Stimulated activated CD4-positive, alpha-beta T cell treated with anti-CD3 and anti-CD28 coated beads, Interleukin-2, amount 100 ng/mL, for 24 hours (primary cell): ENCODE measurements around the gene FH.

Experiments
- DNase-seq, 2 donors: peaks; one replicate each; pipeline ENCODE4 v3.0.0-alpha.2; 2020

The FH gene

DNA sequence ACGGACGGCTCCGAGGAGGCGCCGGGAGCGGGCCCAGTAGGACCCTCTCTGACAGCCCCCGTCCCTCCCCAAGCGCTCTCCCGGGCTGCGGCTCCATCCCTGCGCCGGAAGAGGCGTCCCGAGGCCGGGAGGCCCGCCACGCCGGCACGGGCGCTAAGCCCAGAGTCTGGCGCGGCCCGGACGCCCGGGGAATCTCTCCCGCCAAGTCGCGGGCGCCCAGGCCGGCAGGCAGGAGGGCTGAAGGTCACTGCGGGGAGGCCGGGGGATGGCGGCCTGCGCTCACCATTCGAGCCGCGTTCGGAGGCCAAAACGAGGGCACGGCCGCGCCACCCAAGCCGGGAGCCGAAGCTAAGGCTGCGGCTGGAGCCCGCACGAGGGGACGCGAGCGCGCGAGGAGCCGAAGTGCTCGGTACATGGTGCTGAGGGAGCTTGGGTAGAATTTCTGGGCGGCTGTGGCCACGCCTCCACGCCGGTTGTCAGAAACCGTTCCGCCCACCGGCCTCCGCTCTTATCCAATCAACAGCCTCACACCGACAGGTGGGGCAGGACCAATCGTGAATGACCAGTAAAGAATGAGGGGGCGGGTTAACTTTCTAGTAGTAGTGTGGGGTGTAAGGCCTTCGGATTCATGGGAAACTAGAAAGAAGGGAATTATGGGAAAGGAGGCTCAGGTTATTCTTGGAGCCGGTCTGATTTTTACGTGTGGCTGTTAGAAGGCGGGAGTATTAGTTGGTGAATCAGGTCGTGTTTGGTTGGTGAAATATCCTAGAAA lies at the start of gene FH:
Gene FH (minus strand): TSS at position 448 of the 772 bp plus-strand sequence. CDS start 33 bp downstream, at position 415.
- DNase-seq = peak; percentile 93

DNA sequence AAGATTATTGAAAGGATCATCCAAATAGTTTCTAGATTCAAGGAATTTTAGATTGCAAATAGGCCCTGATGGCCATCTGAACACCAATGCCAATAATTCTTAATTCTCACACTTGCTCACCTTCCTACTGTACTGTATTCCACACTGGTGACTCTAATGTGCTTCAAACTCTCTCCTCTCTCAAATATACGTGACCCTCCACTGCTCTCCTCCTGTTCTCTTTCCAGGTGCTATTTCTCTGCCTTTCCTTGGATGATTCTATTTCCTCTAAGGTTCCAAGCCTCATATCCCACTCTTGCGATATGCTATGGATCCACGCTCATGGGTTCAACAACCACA lies 41.3 kb upstream of the FH start:
- no peak for DNase-seq

DNA sequence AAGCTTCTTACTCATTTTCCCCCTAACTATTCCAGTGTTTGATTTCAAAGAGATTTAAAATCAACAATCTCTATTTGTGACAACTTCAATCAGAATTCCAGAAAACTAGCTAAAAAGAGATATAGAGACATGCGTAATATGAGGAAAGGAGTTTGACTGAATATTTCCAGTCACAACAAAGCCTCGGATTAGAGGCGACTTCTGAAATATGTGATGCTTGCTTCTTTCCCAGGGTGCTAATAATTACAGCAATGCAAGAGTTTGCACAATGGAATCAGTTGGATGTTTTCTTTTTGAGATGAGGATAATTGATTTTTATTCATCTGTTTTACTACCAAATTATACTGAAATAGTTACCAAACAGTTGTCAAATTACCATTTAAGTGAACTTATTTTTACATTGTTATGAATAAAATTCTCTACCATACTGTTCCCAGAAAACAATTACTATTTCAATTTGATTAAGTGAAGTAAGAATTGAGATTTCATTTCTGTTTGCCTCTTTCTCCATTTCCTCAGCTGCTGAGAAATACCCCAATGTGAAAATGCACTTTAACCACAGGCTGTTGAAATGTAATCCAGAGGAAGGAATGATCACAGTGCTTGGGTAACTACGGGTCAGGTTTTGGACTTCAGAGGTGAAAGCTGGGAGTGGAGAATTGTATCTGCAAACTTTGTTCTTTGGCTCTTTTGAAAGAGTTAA lies 40.7 kb upstream of the FH start:
- no peak for DNase-seq

DNA sequence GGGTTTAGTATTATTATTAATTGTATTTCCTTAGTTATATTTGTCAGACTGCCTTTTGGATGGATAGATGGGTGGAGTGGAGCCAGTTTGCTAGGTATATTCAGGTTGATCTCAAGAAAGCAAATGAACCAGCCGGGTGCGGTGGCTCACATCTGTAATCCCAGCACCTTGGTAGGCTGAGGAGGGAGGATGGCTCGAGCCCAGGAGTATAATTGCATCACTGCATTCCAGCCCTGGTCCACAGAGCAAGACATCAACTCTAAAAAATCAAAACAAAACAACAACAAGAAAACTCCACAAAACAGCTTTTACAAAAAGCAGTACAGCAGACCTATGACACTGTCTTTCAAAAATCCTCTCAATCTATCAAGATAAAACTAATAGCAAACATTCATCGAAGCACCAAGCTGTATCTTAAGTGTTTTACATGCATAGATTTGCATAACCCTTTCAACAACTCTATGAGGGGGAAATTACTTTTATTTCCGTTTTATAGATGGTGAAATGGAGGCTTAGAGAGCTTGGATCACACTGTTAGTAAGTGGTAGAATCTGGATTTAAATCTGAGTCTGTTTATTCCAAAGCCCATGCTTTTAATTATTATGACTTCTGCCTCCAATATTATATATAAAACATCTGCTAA lies 38.1 kb upstream of the FH start:
- DNase-seq = no peak

DNA sequence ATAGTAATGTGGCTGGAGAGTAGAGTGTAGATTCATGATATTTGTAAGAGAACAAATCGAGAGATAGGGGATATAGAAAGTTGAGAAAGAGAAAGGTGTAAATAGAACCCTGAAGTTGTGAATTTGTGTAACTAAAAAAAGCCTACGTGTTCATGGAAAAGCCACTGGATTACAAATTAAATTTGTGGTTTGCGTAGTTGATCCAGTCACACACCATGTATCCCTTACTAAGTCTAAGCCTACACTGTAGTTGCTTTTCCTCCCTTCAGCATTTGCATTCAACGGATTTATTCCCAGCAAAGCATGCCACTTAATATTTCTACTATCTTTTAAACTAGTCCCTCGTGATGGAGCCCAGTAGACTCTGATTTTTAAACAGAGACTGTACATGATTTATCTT lies 37.5 kb upstream of the FH start:
- DNase-seq = no peak

DNA sequence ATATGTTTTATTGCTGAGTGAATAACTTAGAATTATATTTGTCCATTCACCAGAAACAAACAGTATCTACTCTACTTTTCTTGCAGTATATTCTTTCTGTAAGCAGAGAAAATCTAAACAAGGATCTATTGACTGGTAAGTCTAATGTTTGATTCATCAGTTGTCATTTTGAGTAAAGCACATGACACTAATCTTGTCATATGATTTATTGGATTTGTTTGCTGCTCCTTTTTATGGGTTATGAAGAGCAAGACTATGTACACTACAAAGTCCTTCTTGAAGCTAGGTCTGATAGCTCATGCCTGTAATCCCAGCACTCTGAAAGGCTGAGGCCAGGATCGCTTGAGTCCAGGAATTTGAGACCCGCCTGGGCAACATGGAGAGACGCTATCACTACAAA lies 36.0 kb upstream of the FH start:
- no peak for DNase-seq

DNA sequence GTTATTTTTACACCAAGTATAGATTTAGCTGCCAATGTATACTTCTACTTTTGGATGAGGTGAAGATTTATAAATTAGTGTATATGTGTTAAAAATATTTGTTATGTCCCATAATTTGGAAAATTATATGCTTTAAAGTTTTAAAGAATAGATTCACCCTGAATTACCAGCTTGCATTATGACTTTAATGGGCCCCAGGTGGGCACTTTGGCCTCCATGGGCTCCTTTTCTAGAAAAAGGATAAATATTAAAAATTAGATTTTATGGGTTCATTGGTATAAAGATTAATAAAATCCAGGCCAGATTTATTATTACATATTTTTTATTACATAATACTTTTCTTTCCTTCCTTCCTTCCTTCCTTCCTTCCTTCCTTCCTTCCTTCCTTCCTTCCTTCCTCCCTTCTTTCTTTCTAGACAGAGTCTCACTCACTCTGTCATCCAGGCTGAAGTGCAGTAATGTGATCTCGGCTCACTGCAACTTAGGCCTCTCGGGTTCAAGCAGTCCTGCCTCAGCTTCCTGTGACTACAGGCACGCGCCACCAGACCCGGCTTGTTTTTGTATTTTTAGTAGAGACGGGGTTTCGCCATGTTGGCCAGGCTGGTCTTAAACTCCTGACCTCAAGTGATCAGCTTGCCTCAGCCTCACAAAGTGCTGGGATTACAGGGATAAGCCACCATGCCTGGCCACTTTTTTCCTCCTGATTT lies 34.5 kb upstream of the FH start:
- DNase-seq = no peak

DNA sequence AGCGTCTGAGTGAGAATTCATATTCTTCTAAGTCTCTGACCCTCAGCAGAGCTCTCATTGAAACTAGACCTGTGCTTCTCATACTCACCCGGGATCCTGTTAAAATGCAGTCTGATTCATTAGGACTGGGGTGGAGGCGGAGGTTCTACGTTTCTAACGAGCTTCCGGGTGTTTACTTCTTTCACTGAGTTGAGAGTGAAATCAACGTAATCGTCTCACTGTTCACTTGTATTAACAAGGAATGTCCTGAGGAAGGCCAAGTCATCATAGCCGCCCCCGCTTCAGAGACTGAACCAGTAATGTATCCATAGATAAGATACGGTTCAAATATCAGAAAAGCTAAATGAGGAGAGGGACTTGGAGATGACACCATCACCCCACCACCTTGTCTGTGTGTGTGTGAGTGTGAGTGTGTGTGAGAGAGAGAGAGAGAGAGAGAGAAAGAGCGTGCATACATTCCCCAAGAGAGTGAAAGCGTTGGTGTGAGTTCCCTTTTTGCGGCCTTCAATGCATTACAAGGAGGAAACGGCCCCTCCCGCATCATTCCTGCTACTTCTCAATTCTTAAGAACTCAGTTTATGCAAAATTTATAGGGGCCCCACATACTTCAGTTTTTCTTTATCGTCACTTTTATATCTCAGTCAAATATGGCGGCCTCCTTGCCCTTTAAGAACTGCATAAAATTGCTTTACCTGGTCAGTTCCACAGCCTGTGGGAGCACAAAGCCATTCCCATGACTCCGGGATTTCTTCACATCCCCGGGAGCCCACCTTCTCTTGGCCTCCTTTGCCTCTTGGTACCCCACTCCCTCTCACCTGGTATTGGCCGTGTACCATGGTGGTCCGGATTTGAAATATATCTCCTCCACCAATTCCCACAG lies 32.4 kb upstream of the FH start:
- peak; percentile 52 to 65 for DNase-seq

DNA sequence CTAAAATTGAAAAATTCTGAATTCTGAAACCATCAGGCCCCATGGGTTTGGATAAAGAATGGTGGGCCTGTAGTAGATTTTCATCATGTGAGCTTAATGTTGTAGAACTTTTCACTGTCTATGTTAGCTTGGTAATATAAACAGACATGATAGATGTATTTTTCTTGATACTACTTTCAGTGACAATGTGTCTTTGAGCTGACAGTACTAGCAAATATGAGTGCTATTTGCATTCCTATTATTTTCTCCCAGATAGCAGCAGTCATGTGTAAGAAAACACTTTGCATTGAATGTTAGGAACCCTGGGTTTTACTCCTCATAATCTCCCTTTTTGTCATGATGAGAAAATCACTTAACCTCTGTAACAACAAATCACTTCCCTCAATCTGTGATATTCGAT lies 30.8 kb upstream of the FH start:
- no peak for DNase-seq

DNA sequence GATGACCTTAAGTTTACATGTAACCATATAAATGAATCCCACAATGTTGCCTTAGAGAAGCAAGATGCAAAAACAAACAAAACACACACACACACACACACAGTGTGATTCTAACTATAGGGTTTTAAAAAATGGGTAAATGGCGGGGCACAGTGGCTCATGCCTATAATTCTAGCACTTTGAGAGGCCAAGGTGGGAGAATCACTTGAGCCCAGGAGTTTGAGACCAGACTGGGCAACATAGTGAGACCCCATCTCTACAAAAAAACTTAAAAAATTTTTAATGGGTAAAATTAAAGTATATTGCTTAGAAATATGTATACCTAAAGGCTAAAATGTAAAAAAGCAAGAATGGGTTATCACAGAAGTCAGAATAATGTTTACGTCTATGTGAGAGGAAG lies 28.5 kb upstream of the FH start:
- DNase-seq = no peak

DNA sequence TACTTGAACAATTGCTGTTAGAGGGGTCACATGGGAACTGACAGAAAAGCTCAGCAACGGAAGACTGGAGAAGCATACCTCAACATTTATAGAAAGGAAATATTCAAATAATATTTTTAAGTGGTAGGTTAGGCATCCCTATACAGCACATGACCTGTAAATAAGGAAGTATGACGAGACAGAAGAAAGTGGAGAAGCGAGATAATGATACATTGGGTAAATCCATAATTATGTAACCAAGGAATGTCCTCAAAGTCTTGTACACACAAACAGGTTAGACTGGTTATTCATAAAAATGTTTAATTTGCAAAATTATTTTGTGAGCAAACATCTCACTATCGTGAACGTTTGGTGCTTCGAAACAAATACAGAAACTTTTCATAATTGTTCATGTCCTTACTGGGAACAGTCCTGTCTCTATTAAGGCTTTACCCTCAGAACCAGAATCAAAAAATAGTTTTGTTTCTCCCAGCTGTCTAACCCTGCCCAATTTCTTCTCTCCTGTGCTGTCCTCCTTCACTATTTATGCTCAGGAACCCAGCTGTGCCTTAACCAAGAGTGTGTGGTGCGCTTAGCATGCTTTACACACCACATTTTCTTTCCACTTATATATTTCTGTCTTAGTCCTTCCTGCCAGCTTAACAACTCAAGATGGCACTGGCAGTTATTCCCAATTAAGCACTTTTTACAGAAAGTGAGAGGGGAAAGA lies 22.8 kb upstream of the FH start:
- no peak for DNase-seq

DNA sequence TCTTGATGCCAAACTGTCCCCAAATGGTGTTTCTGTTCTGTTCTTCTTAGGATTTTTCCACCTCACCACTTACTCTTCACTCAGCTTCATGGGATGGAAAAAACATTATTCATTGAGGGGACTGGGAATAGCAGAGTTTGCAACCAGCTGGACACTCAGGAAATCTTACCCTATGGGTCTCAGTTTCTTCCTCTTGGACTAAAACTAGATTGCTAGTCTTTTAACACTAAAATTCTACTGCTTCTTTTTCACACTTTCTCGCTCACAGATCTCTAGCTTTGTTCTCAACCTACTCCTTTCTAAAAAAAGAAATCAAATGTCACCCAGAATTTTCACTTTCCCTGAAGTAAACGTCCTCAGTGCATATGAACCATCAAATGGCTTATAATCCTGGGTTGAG lies 17.4 kb upstream of the FH start:
- DNase-seq = no peak

DNA sequence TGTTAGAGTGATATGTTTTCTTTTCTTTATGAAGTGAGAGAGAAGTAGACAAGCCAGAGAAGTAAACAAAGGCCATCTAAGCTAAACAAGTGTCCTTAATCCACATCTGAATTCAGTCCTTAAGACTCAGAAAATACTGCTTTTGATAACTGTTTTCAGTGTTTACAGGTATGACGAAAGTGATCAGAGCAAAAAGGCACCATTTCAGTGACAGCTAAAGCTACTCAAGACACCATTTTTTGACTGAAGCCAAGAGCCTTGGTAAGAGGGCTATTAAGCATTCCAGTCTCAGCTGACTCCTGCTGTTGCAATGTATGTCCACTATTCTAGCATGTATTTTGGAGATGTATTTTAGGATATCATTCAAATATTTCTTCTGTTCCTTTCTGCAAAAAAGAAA lies 16.7 kb upstream of the FH start:
- no peak for DNase-seq

DNA sequence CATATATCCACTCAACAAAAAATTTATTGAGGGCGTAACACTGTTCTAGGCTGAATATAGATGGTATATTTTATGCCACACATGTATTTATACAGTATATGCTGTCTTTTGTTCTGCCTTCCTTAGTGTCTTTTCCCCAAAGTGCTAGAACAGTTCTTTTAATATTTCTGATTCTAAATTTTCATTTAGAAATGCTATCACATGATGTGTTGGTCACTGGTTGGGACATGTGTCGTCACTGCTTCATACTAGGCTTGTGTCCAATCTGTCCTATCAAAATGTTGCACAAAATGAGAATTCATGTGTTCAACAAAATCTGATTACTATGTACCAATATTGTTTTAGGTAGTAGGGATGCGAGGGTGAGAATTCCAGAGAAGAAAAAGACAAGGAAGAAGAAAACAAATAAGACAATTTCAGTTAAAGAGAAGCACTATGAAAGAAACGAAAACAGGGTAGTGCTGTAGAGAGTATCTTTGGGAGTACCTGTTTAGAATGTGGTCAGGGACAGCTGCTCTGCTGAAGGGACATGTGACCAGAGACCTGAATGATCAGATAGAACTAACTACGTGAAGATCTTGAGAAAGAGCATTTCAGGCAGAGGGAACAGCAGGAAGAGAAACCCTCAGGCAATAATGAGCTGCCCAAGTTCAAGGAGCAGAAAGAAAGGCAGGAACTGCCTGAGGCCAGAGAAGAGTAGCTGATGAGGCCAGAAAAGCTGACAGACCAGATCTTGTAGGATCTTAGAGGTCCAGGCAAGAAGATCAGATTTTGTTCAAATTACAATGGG lies 14.0 kb upstream of the FH start:
- no peak for DNase-seq

DNA sequence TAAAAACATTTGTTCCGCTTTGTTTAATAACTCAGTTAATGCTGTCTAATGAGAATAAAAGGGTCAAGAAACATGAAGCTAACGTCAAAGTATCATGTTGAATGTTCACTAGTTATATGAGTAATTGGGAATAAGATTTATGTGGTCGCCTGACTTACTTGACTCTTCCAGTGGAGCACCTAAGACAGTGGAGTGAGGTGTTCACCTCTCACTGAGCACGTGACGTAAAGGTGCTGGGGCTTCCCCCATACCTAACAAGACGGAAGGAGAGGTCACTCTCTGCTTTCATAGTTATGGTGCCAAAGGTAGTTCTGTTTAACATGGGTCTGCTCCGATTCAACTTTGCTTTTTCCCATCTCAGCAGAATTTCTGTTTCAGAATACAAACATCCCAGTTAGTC lies 13.3 kb upstream of the FH start:
- DNase-seq = no peak

DNA sequence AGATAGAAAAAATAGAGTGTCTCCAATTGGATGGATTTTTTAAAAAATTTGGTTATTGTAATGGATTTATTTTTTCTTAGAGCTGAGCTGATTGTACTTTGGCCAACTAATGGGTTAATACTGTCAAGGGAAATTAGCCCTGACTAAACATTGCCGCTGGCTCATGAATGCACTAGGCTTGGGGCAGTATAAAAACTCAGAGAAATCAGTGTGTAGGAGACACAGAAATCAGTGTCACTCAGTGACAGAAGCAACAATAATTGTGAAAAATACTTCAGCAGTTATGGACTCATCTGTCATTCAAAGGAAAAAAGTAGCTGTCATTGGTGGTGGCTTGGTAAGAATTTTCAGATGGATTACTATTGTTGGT lies 12.6 kb upstream of the FH start, which contains the start of gene KMO:
Gene KMO (plus strand): TSS at position 217 of the 370 bp plus-strand sequence. CDS start 67 bp downstream, at position 284.
- no peak for DNase-seq

DNA sequence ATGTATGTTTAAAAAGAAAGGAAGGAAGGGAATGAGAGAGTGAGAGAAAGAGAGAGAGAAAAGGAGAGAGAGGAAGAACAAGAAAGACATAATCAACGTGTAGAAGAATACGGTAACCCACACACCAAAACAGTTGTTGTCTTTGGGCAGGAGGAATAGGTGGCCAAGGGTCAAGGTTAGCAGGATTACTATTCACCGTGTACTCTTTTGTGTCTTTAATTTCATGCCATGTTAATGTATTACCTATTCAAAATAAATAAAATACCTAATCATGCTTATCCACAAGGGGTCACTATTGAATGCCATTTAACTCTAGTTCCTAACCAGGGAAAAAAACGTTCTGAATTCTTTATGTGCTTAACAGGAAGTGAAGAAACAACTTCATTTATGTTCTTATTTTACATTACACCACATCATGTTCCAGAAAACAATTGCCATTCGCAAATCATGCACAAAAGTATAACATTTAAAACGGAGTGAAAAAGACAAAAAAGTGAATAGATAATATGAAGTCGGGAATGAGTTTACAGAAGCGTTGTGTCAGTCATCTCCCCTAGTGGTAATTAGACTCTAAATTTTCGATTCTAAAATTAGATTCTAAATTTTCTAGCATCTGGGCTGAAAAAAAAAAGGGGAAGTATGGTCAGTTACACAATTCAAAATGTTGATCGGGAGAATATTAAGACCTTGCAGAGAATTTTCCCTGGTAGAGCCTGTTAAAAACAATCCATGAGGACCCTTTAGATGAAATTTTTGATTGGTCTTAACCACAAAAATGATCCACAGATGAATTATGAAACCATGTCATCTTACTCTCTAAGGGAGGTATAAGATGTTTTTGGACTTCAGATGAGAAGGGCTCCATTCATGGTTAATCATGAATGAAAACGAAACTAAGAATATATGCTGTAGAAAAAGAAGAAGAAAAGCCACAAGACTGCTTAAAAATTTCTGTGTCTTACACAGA lies 11.9 kb upstream of the FH start:
- no peak for DNase-seq

DNA sequence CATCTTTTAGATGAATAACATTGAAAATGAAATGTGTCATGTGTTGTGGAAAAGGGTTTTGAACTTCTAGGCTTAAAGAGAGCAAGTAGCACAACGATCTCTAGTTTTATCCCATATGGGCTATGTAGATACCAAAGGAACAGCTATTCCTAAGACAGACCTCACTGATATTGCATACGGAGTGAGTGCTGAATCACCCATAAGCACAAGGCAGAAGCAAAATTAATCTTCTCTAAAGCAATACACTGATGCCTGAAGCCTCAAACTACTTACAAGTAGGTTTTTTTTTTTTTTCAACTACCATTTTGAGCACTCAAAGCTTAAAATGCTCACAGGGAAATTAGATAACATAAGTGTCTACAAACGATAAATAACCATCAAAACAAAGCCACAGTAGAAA lies 7.6 kb upstream of the FH start:
- DNase-seq = no peak

DNA sequence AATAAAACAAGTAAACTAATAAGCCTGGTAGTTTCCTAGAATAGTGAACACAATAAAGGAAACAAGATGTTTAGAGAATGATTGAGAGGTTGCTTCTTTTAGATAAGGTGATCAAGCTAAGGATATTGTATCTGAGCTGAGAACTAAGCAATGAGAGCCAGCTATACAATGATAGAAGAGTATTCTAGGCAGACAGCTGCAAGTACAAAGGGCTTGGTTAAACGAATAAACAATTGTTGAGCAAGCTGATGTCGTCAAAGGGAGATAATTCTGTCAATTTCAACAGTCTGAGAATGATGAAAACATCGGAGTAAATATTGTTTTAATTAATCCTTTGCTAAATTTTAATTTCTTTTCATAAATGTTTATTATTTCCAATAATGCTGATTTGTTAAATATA lies 5.5 kb upstream of the FH start:
- no peak for DNase-seq

DNA sequence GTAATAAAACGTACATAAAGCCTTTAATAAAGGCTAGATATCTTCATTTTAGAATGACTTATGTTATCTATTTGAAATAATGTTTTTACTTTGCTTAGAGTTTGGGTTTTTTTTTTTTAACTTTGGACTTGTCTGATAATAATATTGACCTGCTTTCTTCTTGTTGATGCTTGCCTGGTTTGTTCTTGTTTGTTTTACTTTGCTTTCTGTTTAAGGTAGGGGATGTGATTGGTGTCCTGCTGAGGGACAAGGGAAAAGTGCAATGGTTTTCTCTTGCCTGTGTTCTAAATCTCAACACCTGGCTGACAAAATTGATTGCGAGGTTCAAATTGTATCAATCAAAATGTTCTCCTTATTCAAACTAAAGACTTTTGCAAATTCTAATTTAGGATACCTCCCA lies 2.2 kb upstream of the FH start:
- no peak for DNase-seq
